Measurements from ENCODE around the gene GARIN3.

GARIN3 gene

GRCh38 chr5:157182143-157182757 is 16.2 kb upstream of the GARIN3 start:
- no peak for TF ChIP-seq CTCF (IDR thresholded peaks at IDR 0.05; ENCODE audit: insufficient read depth, missing control alignments)
- FAIRE-seq: no peak
- no peak for DNase-seq (ENCODE audit: insufficient read length, low spot score)

- FAIRE-seq (no peak), DNase-seq (ENCODE audit: insufficient read length, low spot score) (no peak)
- no peak for TF ChIP-seq CTCF (IDR thresholded peaks at IDR 0.05; ENCODE audit: insufficient read depth, missing control alignments)
These were observed 14.6 kb upstream of the GARIN3 start, which contains the start of gene ITK for GRCh38 chr5:157180374-157181264. TSS of gene ITK (plus strand) at chr5:157180840. CDS start at chr5:157180978, 138 bp downstream.

GRCh38 chr5:157178966-157179365 is 12.9 kb upstream of the GARIN3 start:
- no peak for TF ChIP-seq CTCF (IDR thresholded peaks at IDR 0.05; ENCODE audit: insufficient read depth, missing control alignments)
- no peak for DNase-seq (ENCODE audit: insufficient read length, low spot score)
- no peak for FAIRE-seq

GRCh38 chr5:157177953-157178352 is 11.9 kb upstream of the GARIN3 start:
- no peak for TF ChIP-seq CTCF (IDR thresholded peaks at IDR 0.05; ENCODE audit: insufficient read depth, missing control alignments)
- FAIRE-seq: no peak

GRCh38 chr5:157175071-157175612 is 9.1 kb upstream of the GARIN3 start:
- FAIRE-seq (no peak), DNase-seq (ENCODE audit: insufficient read length, low spot score) (no peak)

More at GRCh38 chr5:157177953-157178352, 11.9 kb upstream of the GARIN3 start:
- no peak for DNase-seq (ENCODE audit: insufficient read length, low spot score)

GRCh38 chr5:157172403-157172802 is 6.3 kb upstream of the GARIN3 start:
- no peak for TF ChIP-seq CTCF (IDR thresholded peaks at IDR 0.05; ENCODE audit: insufficient read depth, missing control alignments)
- FAIRE-seq: no peak
- DNase-seq (ENCODE audit: insufficient read length, low spot score): no peak

More at GRCh38 chr5:157175071-157175612, 9.1 kb upstream of the GARIN3 start:
- no peak for TF ChIP-seq CTCF (IDR thresholded peaks at IDR 0.05; ENCODE audit: insufficient read depth, missing control alignments)

Data from D721Med (cell line).